NK-92 treated with Interleukin-12 subunit alpha and Interleukin-12 subunit beta, amount 100 ng/mL, for 24 hours (cell line): Measurements from ENCODE around the gene FBXL7.

Source experiments
- DNase-seq: peaks from one replicate; lab custom pipeline; 2025; lab: John Stamatoyannopoulos, UW

FBXL7 gene

DNA sequence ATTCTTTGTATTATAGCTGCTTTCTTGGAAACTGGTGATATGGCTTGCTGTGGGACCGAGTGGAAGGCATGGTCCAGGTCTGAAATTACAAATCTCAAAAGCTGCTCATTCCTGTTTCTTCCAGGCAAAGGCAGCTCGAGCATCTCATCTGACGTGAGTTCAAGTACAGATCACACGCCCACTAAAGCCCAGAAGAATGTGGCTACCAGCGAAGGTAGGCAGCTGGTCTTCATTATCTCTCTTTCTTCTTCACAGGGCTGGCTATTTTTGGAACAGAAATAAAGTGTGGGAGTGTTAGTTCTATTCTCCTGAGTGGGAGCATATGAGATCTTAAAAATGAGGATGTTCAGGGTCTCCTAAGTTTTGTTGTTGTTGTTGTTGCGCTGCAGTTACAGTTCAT is 115.9 kb downstream of the FBXL7 start:
- DNase-seq, result no peak

DNA sequence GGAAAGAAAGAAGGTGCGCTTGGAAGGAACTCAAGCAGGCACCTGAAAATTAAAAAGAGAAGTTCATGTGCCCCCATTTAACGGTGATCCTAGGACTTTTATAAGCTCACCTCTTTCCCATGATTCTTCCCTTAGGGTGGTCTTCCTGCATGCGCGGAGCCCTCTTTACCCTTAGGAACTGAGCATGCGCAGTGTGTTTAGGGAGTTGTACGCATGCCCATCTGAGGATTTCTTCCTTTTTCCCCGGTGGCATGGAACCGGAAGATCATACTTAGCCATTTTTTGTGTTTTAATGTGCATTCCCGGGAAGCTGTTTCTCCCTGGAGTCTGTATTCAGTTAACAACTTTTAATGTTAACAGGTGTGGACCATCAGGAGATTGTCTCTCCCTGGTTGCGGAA is 119.0 kb downstream of the FBXL7 start:
- no peak for DNase-seq

GRCh38 chr5:15620501-15620900 is 120.5 kb downstream of the FBXL7 start:
- DNase-seq, result no peak

DNA sequence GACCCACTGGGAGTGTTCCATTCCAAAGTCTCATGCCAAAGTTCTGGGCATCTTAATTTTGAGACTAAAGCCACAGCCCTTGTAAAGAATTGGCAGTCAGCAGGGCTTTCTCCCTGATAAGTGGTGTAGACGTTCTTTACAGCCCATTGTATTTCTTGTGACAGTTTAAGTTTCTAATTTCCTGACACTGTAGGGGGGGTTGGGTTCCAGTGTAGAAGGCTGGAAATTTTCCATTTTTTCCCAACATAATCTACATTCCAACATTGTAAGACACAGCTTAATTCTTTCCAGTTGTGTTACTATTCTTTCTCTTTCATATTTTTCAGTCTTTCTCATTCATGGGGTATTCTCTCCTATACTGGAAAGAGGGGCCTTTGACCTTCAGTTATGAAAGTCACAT is 121.1 kb downstream of the FBXL7 start:
- no peak for DNase-seq

DNA sequence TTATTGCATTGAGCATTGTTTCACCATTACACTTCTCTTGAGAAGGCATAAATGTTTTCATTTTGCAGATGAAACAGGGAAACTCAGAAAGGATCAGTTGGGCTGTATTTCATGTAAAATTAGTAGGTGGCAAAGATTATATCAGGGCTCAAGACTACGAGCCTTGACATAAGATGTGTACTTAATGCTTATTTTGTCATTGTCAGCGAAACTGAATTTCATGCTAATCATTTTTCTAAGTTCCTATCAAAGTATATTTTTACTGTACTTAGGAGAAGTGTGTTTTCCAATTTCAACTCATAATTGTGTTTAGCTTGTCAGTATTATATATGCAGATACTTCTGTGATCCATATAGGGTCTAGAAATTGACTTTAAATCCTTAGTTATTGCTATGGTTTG is 123.8 kb downstream of the FBXL7 start:
- no peak for DNase-seq

DNA sequence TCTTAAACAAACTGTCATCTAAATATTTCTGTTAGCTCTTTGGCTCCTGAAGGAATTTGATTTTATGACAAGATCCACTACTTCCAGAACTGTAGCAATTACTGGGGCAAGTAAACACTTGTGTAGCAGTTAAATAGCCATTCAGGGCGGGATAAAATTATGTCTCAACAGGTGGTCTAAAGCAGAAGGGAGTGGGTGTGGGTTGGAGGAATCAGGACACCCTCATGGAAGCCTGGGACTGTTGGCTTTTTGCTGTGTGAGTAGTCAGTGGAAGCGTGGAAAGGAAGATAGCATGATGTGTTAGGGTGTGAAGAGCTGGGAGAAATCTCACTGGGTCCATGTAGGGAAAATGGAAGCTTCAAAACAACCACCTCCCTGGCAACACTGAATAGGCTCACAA is 127.1 kb downstream of the FBXL7 start:
- DNase-seq, result no peak

- DNase-seq, result no peak
These were observed 127.7 kb downstream of the FBXL7 start for GRCh38 chr5:15627647-15628046.

- DNase-seq, result no peak
These were observed 130.5 kb downstream of the FBXL7 start for GRCh38 chr5:15630441-15630840.

- no peak for DNase-seq
These were observed 134.8 kb downstream of the FBXL7 start for GRCh38 chr5:15634591-15635288.

GRCh38 chr5:15635289-15635616 is 135.3 kb downstream of the FBXL7 start:
- DNase-seq, result no peak

DNA sequence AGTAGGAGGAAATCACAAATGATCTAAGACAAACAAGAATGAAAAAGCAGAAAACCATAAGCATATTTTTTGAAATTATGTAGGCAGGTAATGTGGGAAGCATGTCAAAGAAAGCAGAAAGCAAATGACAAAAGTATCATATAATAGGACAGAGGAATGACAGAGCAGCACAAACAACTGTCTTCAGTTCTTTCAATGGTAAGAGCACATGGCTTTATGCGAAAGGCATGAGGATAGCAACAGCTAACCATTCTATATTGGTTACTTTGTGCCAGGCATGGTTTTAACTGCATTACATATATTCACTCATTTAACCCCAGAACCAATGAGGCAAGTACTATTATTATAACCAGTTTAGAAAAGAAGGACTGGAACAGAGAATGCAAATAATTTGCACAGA is 137.4 kb downstream of the FBXL7 start:
- no peak for DNase-seq

DNA sequence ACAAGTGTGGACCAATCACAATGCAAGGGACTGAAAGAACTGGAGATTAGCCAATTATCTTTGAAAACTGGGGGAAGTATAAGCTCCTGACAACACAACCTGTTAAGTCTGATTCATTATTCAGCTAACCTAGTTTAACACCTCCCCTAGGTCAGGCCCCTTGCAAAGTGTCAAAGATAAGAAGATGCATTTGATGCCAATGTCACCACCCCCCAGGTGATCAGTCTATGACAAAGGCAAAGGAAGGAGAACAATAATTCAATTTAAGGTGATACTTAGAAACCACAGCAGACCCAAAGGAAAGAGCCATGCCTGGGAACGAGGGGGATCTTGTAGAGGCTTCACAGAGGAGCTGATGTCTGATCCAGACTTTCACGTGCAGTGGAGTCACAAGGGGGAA is 137.9 kb downstream of the FBXL7 start:
- no peak for DNase-seq

DNA sequence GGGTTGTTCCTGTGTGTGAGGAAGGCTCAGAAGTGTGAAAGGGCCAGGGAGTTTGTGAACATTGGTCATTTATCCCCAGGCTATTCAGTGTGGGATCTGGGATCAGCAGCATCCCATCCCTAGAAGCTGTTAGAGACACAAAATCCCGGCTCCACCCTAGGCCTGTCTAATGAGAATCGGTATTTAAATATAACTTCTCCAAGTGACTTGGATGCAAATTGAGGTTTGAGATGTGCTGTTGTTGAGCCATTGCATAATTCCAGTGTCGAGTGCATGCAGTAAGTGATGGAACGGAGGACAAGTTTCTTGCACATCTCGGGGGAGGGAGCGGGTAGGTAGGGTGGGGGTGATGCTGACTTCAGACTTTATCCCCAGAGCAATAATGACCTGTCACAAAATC is 138.3 kb downstream of the FBXL7 start:
- DNase-seq, result no peak

DNA sequence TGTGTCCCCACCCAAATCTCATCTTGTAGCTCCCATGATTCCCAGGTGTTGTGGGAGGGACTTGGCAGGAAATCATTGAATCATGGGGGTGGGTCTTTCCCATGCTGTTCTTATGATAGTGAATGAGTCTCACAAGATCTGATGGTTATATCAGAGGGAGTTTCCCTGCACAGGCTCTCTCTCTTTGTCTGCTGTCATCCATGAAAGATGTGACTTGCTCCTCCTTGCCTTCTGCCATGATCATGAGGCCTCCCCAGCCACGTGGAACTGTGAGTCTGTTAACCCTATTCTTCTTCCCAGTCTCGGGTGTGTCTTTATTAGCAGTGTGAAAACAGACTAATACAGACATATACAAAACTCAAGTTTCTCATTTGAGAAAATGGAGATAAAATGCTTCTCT is 139.3 kb downstream of the FBXL7 start:
- DNase-seq, result no peak

DNA sequence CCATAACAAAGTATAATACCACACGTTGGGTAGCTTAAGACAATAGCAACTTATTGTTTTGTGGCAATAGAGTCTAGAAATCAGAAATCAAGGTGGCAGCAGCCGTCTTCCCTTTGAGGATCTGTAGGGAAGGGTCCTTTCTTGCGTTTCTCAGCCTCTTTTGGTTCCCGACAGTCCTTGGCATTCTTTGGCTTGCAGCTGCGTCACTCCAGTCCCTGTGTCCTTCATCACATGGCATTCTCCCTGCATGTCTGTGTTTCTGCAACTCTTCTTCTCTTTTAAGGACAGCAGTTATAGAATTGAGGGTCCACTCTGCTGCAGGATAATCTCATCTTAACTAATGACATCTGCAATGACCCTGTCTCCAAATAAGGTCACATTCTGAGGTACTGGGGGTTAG is 140.1 kb downstream of the FBXL7 start:
- DNase-seq, result no peak

DNA sequence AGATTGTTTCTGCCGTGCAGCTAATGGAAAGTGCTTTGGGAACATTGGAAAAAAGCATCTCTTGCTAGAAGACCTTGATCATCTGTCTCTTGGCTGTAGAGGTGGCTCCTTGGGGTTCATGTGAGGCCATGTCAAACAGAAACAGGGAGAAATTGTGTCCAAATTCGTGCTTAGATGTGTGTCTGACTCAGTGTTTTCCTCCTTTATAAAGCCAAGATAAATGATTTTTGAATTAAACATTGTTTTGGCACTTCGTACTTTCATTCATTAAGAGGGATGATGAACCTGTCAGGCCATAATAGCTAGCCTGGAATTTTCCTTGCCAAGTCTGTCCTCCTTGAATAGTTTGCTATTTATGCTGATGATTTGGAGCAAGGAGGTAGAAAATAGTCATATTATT is 143.8 kb downstream of the FBXL7 start:
- DNase-seq, result no peak

DNA sequence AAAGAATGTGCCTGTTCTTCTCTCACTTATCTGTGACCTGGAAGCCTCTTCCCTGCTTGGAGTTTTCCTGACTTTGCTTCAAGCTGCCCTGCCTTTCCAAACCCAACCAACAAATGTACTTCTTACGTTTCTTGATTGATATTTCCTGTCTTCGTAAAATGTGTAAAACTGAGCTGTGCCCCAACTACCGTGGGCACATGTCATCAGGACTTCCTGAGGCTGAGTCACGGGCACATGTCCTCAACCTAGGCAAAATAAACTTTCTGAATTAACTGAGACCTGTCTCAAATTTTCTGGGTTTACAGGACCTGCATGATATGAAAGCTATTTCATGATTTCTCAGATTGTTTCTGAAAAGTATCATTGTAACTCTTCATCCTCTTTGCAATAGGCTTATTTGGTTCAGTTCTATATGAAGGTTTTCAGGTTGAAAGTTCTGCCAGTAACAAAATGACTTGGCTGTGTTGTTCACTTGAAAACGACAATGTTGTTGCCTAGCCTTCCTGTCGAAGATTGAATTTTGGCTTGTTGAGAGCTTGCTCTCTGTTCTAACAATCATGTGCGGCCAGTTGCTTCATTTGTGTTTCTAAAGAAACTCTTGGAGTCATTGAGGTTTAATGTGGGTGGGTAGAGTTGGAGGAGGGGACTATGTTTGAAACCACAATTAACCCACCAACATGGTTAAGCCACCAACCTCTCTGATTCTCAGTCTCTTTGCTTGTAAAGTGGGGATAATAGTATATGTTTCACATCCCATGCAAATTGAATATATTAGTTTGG is 145.6 kb downstream of the FBXL7 start:
- peak; percentile 46 for DNase-seq

GRCh38 chr5:15646371-15646770 is 146.4 kb downstream of the FBXL7 start:
- DNase-seq, result no peak

DNA sequence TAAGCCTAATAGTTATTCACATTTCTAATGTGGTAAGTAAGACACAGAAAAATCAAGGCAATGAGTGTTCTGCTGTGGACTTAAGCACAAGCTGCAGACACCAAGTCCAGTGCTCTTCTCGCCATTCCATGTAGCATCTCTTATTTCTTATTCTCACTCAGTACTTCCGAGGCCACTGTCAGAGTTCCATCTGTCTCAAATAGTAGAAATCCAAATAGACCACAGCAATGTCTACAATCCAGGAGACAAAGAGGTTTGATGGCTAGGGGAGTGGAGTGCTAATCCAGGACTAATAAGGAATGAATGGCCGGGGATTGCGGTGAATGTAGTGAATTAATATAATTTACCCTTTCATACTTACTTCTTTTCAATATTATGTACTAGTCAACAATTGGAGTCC is 147.3 kb downstream of the FBXL7 start:
- no peak for DNase-seq

GRCh38 chr5:15650266-15650665 is 150.3 kb downstream of the FBXL7 start:
- peak; percentile 53 for DNase-seq

- no peak for DNase-seq
These were observed 154.8 kb downstream of the FBXL7 start for GRCh38 chr5:15654779-15655178.

DNA sequence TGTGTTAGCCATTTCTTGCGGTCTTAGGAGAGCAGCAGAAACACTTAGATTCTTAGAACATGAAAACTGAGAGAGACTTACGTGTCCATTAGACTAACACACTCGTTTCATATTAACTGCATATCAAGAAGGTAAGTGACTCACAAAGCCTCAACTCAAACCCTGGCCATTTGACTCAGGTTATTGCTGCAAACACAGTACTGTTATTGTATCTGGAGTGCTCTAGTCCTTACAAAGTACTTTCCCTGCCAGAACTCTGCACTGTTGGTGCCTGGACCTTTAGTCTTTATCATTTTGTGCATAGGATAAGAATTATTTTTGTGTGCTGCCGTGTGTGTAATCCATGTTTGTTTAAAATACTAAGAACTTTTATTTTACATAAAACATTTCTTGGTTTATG is 155.7 kb downstream of the FBXL7 start:
- DNase-seq, result no peak

DNA sequence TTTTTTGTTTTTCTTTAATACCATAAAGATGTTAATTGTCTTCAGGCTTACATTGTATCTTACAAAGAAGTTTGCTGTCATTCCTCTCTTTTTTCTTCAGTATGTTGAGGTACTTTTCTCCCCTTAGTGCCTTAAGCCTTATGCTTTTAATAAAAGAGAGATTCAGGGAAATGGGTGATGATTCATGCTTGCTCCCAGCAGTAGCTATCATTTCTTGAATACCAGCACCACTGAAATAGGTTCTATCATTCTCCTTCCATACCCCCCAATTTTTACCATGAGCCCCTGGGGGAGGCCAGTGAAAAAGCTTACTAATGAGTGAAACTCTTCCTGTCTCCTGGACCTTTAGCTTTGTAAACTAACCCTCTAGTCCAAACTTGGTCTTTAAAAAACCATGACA is 165.0 kb downstream of the FBXL7 start:
- no peak for DNase-seq

- no peak for DNase-seq
These were observed 169.8 kb downstream of the FBXL7 start for GRCh38 chr5:15669826-15670225.
